Effector CD8-positive, alpha-beta T cell (primary cell): ENCODE measurements around the gene SETD7.

ENCODE experiments used
- DNase-seq: peaks from one replicate; lab custom pipeline; 2025; lab: John Stamatoyannopoulos, UW

The SETD7 gene

DNA sequence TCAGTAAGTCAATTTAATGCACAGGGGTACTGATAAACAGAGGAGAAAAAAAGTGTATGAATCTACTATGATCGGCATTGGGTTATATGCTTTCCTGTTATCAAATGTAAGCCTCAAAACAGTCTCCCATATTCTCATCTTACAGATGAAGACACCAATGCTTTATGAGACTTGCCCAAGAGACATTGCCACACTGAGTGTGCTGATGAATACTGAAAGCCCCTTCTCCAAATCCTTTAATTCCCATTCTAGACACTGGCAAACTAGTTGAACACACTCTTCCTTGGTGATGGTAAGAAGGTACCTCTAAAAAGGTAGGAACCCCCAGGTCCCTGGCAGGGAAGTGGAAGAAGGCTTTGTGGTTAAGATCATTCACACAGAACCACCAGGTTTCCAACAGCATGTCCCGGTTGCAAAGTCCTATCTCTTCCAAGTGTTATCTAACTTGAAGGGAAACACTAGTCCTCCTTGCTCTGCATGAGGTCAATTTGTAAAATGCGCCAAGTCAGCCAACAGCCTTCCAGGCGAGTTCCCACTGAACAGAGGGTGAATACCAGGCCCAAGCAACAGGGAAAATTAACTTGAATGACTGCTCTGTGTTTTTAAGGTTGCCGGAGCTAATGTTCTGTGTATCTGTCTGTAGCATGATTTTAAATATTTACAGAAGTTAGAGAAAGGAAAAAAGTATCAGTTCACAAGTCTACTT, 5.1 kb downstream of the SETD7 start:
- no peak for DNase-seq

DNA sequence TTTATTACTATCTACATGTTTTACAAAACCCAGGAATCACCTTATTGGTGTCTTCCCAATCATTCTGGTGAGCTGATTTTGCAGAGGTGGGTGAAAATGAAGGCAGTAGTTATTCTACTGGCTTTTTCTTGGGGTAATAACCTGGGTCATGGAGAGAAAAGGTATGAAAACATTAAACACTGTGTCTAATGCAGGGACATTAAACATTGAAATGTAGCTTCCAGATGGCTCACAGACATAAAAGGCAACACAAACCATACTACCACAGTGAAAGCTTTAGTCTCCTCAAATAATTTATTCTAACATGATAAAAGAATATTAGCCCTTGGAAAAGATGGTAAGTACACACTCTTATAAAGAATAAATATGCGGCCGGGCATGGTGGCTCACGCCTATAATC, 8.0 kb downstream of the SETD7 start:
- no peak for DNase-seq

DNA sequence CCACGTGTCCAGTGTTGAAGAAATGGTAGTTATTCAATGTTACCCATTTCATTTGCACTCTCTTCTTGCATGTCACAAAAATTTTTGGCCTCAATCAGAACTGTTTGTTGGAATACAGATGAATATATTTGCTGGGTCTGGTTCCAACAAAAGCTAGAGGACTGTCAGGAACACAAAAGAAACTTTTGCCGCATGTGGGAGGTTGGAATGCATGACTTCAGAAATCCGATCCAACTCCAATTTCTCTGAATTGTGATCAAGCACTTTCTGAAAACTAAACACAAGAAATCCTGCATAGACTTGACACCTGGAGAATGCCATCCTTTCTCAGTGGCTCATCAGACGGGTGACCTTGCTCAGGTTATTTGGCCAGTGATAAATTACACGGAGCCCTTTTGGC, 15.4 kb downstream of the SETD7 start:
- DNase-seq = no peak

DNA sequence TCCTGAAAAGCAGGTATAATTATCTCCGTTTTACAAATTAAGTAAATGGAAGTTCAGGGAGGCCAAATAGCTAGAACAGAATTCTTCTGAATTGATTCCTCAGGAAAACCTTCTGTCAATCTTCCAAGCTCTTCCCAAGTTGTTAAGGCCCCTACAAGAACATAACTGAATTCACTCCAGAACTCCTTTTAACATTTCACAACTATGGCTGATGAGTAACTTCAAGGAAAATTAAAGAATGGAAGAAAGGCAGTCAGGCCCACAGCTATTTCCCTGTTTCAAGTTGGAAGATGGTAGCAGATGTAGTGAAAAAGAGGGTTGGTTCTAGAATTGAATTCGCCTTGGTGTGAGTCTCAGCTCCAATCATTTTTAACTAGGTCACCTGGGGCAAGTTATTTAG, 15.9 kb downstream of the SETD7 start:
- DNase-seq = no peak

DNA sequence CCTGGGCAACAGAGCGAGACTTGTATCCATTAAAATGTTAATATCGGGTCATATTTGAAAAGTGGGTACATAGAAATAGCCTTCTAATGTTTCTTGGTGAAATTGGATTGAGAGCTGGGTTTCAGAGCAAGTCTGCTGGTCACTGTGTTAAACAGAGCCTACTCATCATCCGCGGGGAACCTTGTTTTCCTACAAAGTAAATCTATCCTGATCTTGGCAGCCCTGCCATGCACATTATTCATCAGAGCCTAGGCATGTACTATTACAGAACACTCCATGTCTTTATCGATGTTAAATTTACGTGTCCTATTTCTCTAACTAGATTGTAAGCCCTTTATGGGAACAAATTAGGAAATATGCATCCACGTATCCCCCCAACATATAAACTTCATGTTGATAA, 18.7 kb downstream of the SETD7 start:
- DNase-seq = no peak

DNA sequence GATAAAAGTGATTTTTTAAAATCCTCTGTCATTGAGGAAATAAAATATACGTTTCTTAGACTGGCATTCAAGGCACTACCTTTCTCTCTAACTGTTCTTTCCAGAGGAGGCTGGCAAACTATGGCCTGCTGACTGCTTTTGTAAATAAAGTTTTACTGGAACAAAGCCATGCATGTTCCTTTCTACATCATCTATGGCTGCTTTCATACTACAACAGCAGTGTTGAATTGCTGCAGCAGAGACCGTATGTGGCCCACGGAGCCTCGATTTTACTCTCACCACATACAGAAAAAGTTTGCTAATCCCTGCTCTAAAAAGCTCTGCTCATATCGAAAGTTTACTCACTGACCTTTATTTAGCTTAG, 20.2 kb downstream of the SETD7 start:
- DNase-seq = no peak

DNA sequence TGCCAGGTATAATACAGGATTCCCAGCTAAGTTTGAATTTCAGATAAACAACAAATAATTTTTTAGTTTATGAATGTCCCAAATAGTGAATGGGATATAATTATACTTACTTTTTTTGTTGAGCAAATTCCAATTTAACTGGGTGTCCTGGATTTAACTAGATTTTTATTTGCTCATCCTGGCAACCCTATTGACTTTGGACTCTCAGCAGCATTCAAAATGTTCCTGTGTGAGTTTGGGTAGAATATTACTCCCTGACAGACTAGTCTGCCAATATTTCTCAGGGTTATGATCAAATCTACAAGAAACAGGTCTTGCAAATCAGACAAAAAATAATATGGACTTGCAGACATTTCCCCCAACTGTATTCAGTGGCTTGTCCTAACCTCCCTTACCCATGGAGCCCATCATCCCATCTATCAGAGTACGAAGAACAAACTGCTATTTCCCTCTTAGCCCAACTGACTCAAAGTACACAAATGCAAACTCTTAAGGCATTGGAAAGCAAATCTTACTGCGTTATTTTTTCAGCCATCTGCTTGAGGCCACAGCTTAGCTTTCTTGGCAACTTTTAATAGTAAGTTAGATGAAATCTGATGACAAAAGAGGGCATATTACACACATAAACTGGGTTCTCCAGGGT, 20.7 kb downstream of the SETD7 start:
- DNase-seq = no peak

DNA sequence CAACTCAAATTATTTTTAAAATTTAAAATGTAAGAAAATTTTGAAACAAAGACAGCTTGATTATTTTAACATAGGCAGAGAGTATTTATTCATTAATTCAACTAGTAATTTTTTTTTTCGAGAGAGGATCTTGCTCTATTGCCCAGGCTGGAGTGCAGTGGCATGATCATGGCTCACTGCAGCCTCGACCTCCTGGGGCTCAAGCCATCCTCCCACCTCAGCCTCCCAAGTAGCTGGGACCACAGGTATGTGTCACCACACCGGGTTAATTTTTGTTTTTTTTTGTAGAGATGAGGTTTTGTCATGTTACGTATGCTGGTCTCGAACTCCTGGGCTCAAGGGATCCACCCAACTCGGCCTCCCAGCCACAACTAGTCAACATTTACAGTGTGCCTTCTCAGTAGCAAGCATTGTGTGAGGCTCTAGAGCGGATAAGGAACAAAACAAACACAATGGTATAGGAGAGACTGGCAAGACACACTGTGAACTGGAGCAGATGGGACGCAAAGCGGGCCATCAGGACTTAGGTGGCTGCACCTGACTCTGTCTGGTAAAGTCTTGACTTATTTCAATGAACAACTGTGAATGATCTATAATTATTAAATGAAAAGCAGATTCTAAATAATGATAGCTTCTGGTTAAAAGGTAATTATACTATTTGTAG, 21.6 kb downstream of the SETD7 start:
- DNase-seq = no peak

DNA sequence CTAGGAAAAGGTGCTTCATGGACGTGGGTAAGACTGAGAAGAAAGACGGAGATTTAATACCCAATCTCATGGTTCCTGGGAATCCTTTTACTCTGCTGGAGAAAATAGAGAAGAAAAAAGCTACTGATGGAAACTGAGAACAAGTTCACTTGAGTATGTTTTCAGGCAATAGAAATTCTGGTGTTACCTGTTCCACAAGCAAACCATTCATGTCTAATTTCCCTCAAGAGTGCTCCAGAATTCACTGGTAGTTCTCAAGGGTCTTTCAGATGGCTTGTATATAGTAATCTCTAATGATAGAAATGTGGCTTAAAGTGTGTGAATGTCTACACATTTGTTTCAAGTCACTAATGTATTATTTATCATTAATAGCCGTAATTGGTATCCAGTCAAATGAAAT, 22.5 kb downstream of the SETD7 start:
- no peak for DNase-seq

DNA sequence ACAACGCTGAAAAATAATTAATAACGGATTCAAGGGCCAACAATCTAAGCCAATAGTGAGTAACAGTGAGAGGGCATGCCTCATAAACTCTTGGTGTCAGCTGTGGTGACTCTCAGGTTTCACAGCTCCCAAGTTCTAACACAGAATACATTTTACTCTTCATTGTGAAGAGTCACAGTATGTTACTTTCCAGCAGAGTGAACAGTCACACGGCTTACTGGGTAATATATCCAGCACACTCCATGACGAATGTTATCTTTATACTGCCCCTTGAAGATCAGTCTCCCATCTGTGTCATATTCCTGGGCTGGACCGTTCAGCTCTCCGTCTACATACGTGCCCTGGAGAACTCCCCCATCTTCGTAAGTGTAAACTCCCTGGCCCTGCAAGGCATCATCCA, 23.1 kb downstream of the SETD7 start:
- no peak for DNase-seq

DNA sequence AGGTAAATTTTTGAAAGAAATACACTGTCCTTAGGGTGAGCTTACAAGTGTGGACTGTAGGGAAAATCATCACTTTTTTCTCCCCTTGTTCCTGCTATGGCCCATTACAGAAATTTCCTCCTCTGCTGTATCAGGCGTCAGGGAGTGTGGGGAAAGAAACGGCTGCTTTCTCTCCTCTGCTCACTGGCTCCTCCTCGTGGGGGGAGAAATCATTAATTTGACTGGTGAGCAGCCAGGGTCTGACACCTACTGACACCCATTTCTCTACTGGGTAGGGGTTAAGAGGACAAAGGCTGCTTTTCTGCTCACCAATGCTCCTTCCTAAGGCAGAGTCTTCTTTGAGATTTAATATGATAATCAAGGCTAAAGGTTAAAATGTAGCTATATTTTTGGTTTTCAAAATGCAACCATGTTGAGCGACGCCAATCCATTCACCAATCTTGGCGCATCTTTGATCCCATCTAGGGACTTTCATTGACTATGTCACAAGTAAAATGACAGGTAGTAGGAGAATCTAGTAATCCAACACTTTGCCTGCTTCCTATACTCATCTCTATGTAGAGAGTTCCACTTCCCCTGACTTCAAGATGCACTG, 25.1 kb downstream of the SETD7 start:
- peak; percentile 39 for DNase-seq

DNA sequence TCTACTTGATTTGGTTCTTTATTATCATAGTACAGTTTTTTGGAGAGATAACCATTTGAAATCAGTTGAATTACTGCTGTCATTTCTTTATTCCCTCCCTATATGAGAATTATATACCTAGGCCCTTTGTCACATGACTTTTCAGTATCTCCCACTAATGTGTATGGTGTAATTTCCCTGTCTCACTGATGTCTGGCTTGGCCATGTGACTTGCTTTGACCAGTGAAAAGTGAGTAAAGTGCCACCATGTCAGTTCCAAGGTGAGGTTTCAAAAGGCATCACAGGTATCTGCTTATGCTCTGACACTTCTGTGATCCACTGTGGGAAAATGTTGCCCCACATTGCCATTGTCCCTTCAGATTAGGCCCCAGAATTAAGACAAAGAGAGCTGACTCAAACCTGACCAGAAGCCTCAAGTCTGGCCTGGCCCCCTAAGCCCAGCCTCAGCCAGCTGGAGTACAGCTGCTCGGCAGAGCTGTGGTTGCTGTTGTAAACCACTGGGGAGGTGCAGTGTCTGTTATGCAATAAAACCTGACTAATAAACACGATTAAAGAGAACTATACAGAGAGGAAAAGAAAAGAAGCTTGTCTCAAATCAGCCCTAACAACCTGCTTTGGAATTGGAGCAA, 27.5 kb downstream of the SETD7 start:
- DNase-seq = no peak

DNA sequence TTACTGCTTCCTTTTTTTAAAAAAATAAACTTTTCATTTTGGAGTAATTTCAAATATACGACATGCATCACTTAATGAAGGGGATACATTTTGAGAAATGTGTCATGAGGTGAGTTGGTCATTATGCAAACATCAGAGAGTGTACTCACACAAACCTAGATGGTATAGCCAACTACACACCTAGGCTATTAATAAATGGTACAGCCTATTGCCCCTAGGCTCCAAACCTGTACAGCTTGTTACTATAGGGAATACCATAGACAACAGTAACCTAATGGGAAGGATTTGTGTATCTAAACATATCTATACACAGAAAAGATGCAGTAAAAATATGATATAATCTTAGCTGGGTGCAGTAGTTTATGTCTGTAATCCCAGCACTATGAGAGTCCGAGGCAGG, 29.1 kb downstream of the SETD7 start:
- no peak for DNase-seq

DNA sequence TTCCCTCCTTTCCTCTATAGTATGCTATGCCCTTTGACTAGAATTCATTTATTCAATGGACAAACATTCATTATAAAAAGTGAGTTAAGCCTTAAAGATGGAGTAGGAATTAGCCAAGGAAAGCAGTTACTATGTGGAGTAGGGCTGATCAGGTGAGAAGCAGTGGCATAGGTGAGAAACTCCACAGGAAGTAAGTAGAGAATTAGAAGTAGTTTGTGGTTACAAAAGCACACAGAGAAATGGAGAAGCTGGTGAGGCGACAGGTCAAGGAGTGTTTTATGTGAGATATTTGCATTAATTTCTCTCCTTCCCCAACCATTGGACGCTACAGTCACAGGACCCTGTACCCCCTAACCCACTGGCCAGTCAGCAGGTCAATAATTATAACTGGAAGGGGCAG, 30.6 kb downstream of the SETD7 start:
- DNase-seq = no peak

DNA sequence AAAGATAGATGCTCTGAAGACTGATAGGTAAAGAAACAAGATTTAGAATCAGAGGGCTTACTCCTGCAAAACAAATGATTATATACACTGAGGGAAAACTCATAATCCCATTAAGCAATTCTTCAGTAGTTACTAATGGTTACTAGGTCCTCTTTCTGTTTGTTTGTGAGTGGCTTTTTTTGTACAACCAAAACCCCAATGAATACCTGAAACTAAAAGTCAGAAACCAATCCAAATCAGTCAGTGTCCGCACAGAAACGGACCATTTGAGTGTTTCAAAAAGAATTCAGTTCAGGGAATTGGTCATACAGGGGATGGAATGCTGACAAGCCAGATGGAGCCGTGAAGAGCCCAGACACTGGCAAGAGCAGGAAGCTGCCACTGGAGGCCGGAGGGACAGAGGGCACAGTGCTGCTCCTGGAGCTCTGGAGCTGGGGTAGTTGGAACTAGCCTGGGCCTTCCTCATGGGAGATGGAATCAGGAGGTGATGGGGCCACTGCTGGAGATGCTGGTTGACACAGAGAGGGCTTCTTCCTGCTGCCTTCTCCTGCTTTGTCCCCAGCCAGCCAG, 31.9 kb downstream of the SETD7 start:
- DNase-seq = no peak

DNA sequence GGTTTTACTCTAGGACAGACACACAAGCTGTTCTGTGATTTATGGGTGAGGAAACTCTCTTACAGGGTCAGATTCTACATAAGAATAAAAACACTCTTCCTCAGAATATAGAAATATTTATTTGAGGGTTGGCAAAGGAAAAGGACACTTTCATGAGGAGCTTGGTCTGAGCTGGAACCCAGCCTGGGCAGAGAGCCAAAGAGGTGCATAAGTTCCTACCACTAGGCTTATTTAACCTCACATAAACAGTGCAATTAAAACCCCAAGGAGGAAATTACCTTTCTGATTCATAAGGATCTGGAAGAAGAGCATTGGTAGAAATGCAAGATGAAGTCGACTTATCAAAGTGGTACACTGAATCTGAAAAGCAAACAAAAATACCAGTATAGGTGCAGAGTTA, 32.9 kb downstream of the SETD7 start:
- no peak for DNase-seq

DNA sequence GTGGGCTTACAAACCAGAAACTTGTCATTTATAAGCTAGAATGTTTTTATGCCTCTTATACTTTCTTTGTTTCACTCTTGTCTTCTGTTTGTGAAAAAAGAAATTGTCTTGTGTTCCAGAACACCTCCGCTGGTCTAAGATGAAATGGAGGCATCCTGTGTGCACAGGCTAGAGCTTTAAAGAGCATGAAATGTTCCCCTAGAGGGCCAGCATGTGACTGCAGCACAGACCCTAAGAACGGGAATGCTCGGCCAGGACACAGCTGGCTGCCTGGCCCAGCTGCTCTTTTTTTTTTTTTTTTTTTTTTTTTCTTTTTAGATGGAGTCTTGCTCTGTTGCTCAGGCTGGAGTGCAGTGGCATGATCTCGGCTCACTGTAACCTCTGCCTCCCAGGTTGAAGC, 33.6 kb downstream of the SETD7 start:
- no peak for DNase-seq

DNA sequence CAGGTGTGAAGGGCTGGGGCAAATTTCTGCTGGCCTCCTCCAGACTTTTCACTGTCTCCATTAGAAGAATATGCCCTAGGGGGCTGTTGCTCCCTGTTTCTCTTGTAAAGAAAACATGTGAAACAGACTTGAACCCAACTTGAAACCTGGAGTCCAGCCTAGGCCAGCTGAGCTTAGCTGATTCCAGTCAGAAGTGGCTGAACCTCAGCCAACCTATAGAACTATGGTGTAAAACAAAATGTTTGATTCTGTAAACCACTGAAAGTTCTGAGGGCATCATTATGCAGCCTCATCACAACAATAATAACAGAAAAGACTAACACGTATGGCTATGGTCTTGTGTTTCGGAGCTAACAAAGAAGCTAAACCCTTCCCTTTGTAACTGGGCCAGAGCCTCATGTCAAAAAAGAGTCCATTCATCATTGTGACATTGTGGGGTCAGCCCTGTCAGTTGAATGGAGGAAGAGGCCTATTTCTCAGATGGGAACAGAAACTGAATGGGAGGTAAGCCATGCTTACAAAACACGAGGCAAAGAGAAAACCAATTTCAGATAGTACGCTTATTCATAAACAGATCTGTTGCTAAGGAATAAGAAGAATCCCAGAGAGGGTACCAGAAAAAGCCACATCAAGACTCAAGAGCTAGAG, 34.1 kb downstream of the SETD7 start:
- no peak for DNase-seq

DNA sequence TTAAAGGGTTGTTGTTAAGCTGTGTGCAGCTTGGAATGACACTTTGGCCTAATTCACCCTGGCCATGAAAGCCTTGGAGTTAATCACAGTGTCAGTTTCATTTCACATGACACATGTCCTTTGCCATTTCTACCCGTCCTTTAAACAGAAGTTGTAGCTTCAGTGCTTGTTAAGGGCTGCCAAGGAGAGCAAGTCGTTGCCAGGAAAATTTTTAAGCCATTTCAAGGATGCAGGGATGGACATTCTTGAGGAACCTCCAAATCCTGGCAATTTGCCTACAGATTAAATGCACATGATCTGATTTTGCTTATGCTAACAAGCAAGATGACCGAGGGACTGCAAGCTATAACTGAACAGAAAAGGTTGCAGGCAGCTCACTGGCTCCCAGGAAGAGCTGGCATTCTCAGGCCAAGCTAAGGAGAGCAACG, 40.5 kb downstream of the SETD7 start:
- DNase-seq = no peak

DNA sequence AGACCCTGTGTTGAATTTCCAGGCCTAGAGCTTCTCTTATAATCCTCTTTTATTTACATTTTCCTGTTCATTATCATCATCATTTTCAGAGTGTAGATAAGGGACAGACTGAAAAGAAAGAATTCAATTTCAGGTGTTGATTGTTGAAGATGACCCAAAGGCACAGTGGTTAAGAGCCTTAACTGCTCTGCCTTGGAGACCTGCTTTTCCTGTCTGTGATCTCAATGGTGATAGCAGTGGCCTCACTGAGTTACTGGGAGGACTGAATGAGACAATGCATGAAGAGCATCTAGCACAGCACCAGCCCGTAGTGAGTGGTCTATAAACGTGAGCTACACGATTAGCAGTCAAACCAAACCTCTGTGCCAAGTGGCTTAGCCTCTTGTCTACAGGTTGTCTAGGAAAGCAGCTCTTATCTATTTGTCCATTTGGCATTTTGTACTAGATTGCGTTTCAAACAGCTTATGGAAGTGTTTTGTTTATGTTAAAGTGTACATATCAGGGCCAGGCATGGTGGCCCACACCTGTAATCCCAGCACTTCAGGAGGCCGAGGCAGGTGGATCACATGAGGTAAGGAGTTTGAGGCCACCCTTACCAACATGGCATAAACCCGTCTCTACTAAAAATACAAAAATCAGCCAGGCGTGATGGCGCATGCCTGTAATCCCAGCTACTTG, 41.5 kb downstream of the SETD7 start:
- DNase-seq = no peak

DNA sequence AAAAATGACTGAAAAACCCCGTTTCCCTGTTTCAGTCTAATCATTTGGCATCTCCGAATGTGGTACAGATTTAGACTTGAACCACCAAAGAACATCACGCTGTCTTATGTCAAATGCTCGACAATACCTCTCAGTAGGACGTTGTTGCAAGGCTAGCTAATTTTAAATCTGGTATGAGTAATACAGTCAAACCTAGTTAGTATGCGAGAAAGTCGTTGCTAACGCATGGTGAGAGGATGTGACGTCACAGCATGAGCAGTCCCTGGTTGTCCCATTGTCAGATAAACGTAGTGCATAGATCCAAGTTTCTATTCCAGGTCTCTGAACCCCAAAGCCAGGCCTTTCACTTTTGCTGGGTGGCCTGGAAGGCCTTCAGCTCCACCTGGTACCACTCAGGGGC, 44.7 kb downstream of the SETD7 start:
- no peak for DNase-seq
